Fibroblast of villous mesenchyme (primary cell): ENCODE data around the gene FOXN1. TPM values are rescaled to one million over a fixed set of nuclear protein-coding genes. Genes with fewer than 3 reads are reported as not detected.

Source experiments
- DNase-seq: peaks from one replicate; pipeline ENCODE4 v3.0.0-alpha.2; 2010; ENCODE audit warnings: low read depth
- H3K4me3 ChIP-seq: 2 replicates; pipeline ENCODE4 v1.5.1; 2011; ENCODE audit warnings: low read depth, mild to moderate bottlenecking, low read length
- total RNA-seq: library from RNA; depleted of rRNA; stranded (reverse); fragments of >200 nt; gene quantifications from 2 replicates; pipeline ENCODE4 v1.2.3, GENCODE V29; 2012
- TF ChIP-seq, protein P1 (sequence below): IDR thresholded peaks from 2 replicates; pipeline ENCODE4 v1.5.1; 2012; ENCODE audit warnings: low read depth, mild to moderate bottlenecking, low read length; ENCODE audit not compliant: insufficient read depth

Gene FOXN1
- total RNA-seq, 1 donor: not detected

DNA sequence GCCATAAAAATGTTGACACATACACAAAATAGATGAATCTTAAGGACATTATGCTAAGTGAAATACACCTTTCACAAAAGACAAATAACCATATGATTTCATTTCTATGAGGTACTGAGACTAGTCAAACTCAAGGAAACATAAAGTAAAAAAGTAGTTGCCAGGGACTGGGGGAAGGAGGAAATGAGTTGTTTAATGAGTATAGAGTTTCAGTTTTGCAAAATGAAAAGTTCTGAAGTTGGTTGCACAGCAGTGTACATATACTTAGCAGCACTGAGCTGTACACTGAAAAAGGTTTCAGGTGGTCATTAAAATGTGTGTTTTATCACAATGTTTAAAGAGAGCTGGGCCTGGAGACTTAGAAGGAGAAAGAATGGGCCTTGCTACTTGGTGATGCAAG is 37.4 kb upstream of the FOXN1 start:
- TF ChIP-seq, protein P1, sequence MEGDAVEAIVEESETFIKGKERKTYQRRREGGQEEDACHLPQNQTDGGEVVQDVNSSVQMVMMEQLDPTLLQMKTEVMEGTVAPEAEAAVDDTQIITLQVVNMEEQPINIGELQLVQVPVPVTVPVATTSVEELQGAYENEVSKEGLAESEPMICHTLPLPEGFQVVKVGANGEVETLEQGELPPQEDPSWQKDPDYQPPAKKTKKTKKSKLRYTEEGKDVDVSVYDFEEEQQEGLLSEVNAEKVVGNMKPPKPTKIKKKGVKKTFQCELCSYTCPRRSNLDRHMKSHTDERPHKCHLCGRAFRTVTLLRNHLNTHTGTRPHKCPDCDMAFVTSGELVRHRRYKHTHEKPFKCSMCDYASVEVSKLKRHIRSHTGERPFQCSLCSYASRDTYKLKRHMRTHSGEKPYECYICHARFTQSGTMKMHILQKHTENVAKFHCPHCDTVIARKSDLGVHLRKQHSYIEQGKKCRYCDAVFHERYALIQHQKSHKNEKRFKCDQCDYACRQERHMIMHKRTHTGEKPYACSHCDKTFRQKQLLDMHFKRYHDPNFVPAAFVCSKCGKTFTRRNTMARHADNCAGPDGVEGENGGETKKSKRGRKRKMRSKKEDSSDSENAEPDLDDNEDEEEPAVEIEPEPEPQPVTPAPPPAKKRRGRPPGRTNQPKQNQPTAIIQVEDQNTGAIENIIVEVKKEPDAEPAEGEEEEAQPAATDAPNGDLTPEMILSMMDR: no peak
- no peak overlapping the region for H3K4me3 ChIP-seq
- no peak for DNase-seq

DNA sequence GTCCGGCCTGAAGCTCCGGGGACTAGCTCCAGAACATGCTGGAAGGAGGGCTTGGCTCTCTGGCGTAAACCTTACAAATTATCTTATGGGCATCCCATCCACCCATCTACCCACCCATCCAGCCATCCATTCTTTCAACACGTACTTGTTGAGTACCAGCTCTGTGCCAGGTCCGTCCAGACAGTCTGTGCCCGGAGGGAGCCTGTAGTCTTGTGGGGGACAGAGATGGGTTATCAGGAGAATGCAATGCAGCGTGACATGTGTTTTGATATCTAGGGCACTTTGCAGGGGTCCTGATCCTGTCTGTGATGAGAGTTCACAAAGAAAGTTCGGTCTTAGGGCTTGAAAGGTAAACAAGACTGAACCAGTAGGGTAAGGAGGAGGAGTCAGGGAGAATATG is 36.8 kb upstream of the FOXN1 start:
- no peak overlapping the region for H3K4me3 ChIP-seq
- TF ChIP-seq, protein P1: no peak
- DNase-seq: no peak

DNA sequence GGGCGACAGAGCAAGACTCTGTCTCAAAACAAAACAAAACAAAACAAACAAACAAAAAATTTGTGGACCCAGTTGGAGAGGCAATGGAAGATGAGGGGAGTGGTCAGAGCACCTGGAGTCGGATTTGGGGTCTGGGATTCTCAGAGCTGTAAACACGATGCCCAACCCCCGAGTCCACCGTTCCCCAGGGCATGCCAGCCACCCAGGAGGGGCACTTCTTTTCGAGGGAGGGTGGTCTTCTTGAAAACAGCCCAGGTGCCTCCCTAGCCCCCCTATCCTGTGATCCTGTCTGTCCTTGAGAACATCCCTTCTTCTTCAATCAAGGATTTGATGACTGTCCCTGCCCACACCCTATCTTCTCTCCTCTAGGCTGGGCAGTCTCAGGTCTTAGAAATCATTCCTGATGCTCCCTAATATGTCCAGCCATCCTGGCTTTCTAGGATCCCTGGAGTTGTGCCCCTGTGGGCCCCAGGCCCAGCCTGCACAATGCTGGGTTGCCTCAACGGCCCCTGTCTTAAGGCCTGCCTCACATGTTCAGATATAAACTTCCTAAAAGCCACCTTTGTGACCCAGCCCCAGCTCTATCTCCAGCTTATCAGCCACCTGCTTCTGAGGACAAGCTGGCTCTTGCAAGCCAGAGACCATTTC is 35.8 kb upstream of the FOXN1 start:
- no peak overlapping the region for H3K4me3 ChIP-seq
- TF ChIP-seq, protein P1: no peak
- DNase-seq: no peak

DNA sequence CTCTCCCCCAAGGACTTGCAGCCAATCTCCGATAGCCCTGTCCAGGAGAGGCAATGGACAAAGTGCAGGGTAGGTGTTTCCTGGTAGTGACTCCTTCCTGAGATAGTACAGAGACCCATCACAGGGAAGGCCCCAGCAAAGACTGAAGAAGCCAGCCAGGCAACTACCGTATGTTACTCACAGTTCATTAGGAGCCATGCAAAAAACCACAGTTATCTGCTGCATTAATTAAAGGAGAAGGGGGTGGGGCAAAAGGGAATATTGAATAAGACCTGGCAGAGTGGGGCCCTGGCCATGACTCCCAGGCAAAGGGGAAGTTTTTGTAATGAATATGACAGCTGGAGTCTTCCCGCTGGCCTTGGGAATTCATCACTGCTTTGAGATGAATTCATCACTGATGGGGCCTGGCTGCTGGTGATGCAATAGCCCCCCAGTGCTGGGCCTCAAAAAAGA is 35.2 kb upstream of the FOXN1 start:
- TF ChIP-seq, protein P1: no peak
- no peak overlapping the region for H3K4me3 ChIP-seq
- peak; percentile 18 for DNase-seq

DNA sequence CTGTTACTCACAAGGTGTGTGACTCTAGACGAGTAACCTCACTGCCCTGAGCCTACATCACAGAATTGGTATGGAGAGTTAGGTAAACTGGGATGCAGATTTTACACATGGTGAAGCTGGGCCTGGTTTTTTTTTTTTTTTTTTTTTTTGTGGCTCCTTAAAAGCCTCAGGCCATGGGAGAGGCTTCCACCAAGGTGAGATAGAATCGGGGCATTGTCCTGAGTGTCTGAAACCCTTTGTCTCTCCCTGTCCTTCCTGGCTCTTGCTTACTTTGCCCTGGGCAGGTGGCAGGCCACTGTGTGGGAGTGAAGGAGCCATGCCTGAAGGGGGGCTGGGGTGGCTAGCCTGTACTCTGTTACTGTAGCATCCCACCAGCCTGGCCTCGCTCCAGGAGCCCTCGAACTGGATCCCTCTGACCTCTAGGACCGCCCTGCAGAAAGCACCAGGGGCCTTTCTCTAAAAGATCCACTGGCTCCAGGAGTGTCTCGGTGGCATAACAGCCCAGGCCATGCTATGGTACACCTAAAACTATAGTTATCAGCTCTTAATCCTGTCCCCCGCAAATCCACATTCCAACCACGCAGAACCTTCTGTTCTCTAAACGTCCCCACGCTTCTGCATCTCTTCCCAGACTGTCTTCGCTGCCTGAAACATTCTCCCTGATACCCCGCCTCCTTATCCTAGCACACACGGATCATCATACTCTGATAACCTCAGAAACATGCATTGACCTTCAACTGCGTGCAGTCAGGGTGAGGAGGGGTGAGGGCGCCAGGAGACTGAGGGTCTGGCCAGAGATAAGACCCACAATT is 34.4 kb upstream of the FOXN1 start:
- no peak for DNase-seq
- TF ChIP-seq, protein P1: no peak

DNA sequence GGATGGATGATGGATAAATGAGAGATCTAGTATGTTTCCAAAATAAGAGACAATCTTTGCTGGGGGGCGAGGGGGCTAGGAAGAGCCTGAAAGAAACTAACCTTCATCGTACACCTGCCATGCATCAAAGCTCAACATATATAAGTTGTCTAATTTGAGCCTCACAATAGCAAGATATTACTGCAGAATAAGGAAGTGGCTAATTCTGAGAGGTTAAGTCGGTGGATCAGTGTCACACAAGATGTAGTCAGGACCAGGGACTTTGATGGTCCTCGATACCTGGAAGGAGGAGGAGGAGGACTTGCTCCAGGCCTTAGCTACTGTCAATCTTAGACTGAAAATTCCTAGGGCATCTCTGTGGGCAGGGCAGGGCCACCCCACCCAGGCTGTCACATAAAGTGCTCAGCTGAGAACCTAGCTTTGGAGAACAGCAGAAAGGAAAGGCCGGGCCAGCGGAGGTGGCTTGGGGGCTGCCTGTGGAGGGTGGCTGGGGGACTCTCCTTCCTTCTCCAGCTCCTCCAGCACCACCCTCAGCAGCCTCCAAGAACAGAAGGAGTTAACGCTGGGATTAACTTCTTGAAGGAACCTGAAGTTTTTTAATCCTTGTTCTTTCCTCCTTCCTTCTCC is 33.2 kb upstream of the FOXN1 start:
- no peak for DNase-seq
- no peak overlapping the region for H3K4me3 ChIP-seq
- TF ChIP-seq, protein P1: no peak

More for the DNA sequence above, 34.4 kb upstream of the FOXN1 start:
- H3K4me3 ChIP-seq: no peak overlapping the region
